Type B pancreatic cell (in vitro differentiated cells): Measurements from ENCODE around the gene TBX20. TPM values are rescaled to one million over a fixed set of nuclear protein-coding genes. Genes with fewer than 3 reads are reported as not detected.

ENCODE experiments used
- DNase-seq: peaks from one replicate; pipeline ENCODE4 v3.0.0; 2021; ENCODE audit warnings: mixed read lengths; ENCODE audit not compliant: unreplicated experiment; ENCODE audit errors: extremely low spot score
- H3K27ac Mint-ChIP-seq: 2 replicates; pipeline ENCODE4 v1.8.0; 2021; ENCODE audit warnings: mild to moderate bottlenecking, mixed read lengths
- H3K27me3 Mint-ChIP-seq: 2 replicates; pipeline ENCODE4 v1.8.0; 2021; ENCODE audit warnings: mixed read lengths
- H3K36me3 Mint-ChIP-seq: 2 replicates; pipeline ENCODE4 v1.8.0; 2021; ENCODE audit warnings: mixed read lengths
- H3K4me1 Mint-ChIP-seq: one replicate; pipeline ENCODE4 v1.8.0; 2021; ENCODE audit warnings: mixed read lengths; ENCODE audit not compliant: unreplicated experiment
- H3K4me3 Mint-ChIP-seq: 2 replicates; pipeline ENCODE4 v1.8.0; 2021; ENCODE audit warnings: mild to moderate bottlenecking, mixed read lengths
- H3K9me3 Mint-ChIP-seq: 2 replicates; pipeline ENCODE4 v1.8.0; 2021; ENCODE audit warnings: mixed read lengths
- total RNA-seq: library from RNA; stranded (reverse); gene quantifications from 2 replicates; pipeline ENCODE4 v1.2.1, GENCODE V29; 2021; ENCODE audit warnings: low replicate concordance
- TF ChIP-seq, protein P1 (sequence below): fragments of 200-600 bp; sonication (generic); conservative IDR thresholded peaks from 2 replicates; pipeline ENCODE4 v1.5.0; 2021; ENCODE audit warnings: antibody characterized with exemption, mild to moderate bottlenecking

Gene TBX20
- total RNA-seq, 1 donor from 2014 or later, result 0.46 TPM

DNA sequence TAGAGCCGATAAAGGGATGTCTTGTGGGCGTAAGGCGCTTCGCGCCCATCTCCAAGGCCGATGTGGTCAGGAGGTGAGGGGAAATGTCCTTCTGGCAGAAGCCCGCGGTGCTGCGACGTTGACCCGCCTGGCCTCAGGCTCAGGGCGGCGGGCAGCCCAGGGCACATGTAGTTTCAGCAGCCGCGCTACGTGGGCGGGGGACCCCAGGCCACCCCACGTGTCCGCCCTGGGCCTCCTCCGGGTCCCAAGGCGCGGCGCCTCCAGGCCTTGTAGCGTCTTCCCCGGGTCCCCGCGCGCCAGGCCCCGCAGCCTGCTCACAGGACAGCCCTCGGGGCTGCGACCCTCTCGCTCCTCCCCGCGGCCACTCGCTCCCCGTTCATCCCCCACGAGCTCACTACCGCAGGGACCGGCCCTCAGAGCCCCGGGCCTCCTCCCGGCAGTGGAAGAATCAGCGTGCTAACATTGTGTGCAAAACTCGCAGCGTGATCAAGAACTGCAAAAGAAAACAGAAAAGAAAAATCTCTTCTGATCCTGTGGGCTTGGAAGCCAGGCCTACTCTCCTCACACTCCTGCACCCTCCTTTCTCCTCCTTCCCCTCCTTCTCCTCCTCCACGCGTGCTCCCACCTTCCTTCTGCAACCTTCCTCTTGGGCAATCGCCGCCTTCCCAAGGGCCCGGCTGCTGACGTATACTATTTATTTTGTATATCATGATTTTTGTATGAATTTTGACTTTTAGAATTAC, 4.4 kb upstream of the TBX20 start:
- DNase-seq, result no peak
- Mint-ChIP-seq H3K4me1 (peaks cover 6% of the 10 kb centered on the region), H3K36me3 (no peaks in the 10 kb centered on the region), H3K27me3 (peaks cover 95% of the 10 kb centered on the region), H3K27ac (no peak overlapping the region), H3K9me3 (no peaks in the 10 kb centered on the region), H3K4me3 (peak overlapping the region; percentile 78)
- TF ChIP-seq, protein P1, sequence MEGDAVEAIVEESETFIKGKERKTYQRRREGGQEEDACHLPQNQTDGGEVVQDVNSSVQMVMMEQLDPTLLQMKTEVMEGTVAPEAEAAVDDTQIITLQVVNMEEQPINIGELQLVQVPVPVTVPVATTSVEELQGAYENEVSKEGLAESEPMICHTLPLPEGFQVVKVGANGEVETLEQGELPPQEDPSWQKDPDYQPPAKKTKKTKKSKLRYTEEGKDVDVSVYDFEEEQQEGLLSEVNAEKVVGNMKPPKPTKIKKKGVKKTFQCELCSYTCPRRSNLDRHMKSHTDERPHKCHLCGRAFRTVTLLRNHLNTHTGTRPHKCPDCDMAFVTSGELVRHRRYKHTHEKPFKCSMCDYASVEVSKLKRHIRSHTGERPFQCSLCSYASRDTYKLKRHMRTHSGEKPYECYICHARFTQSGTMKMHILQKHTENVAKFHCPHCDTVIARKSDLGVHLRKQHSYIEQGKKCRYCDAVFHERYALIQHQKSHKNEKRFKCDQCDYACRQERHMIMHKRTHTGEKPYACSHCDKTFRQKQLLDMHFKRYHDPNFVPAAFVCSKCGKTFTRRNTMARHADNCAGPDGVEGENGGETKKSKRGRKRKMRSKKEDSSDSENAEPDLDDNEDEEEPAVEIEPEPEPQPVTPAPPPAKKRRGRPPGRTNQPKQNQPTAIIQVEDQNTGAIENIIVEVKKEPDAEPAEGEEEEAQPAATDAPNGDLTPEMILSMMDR, result no peak

DNA sequence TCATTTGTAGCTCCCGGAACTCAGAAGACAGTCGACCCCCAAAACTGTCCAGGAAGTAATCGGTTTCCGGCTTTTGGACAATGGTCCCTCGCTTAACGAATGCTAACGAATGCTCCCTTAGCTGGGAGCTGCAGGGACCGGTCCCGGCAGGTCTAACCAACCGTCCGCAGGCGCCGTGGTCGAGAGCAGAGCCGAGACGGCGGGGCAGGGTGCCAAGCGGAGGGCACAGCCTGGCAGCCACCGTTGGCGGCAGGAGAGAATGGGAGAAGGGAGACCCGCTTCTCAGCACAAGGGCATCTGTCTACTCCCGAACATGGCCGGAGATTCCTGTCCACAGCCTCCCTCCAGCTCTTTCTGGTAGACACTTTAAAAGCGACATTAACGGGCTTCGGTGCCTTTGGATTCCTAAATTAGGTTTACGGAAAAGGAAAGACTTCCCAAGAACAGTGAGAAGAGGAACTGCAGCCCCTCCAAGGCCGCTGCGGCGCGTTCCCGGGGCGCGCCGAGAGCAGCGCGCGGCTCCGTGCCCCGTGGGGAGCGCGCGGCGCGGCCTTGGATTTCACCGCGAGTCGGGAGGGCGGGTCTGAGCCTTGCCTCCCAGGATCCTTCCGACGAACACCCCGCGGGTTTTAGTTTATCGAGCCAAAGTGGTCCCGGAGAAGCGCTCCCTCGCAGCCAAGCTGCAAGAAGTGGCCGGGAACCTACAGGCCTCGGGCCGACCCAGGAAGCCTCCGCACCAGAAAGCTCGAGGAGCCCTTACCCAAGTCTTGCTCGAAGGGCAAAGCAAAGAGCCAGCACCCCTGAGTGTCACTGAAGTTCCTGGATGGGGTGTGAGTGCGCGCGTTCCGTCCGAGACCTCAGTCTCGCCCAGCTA, 3.6 kb upstream of the TBX20 start:
- Mint-ChIP-seq H3K4me3 (peak overlapping the region; percentile 72), H3K27ac (peak overlapping the region; percentile 58), H3K27me3 (peaks cover 95% of the 10 kb centered on the region), H3K9me3 (no peaks in the 10 kb centered on the region), H3K36me3 (no peaks in the 10 kb centered on the region), H3K4me1 (peaks cover 10% of the 10 kb centered on the region)
- DNase-seq, result no peak
- TF ChIP-seq, protein P1, result no peak

DNA sequence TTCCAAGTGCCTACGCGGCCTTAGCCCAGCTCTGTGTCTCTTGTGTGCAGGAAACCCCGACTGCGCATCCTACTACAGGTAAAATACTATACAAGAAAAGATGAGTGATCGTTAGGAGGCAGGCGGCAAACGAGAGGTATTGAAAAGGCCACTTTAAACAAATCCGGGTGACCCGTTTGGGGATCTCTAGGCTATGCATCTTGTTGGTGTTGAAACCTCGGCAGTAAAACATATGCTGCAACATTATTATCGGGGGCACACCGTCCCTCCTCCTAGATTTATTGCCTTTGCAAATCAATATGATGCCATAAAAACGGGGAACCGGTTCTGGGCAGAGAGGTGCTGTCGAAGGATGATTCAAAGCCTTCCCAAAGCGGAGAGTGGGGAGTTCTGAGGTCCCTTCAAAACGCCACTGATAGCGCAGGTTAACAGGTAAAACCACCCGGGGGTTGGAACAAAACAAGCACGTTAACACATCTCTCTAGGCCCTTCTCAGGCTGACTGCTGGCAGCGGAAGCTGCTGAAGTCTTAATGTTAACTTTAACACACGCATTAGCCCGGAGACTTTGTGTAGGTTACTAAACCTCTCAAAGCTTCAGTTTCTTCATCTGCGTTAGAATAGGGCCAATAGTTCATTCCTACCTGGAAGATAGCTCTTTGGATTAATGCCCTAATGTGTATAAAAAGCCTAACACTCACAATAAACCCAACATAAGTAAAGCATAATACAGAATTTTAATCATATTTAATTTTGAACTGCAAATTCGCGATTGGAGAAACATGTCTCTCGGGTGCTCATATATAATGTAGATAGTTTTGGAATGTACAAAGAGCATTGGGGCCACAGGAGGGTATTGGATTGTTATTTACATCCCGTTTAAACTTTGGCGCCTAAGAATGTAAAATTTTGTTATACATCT, 2.6 kb upstream of the TBX20 start:
- Mint-ChIP-seq H3K9me3 (no peaks in the 10 kb centered on the region), H3K4me1 (peaks cover 10% of the 10 kb centered on the region), H3K36me3 (no peaks in the 10 kb centered on the region), H3K27me3 (peaks cover 95% of the 10 kb centered on the region), H3K4me3 (peak overlapping the region; percentile 72), H3K27ac (peak overlapping the region; percentile 48)
- TF ChIP-seq, protein P1, result no peak
- DNase-seq, result no peak

DNA sequence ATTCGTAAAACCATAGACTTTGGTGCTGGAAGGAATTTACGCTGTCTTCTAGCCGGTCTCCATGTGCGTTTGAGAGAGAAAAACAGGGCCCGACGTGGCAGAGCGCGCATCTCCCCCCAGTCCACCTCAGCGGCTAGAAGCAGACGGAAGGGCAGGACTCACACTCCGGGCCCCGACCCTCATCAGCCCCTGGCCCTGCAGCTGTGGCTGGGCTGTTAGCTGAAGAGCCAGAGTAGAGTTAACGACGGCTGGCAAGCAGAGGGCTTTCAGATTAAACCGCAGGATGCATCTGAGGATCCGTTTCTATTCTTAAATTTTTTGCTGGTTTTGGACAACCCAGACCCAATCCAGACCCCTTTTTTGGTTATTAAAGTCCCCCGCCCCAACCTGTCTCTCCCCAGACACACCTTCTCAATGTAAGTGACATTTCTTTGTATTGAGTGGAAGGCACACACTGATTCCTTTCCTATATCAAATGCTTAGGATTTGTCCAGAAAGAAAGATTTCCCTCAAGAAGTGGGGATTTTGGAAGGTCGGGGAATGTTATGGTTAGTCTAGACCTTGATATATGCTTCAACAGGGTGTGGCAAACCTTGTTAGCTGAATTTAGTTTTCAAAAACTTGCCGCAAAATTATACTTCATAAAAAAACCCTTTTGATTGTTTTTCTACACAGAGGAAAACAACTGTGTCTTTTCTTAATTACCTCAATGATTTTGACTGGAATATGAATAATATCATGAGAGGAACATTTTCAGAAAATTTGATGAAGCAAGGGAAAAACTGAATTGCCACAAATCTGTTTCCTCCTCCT, 1.7 kb upstream of the TBX20 start:
- H3K27me3 Mint-ChIP-seq, result peaks cover 95% of the 10 kb centered on the region
- H3K36me3 Mint-ChIP-seq, result no peaks in the 10 kb centered on the region
- peak overlapping the region; percentile 48 for H3K27ac Mint-ChIP-seq
- DNase-seq, result no peak
- peaks cover 10% of the 10 kb centered on the region for H3K4me1 Mint-ChIP-seq
- no peaks in the 10 kb centered on the region for H3K9me3 Mint-ChIP-seq
- peak overlapping the region; percentile 58 for H3K4me3 Mint-ChIP-seq
- TF ChIP-seq, protein P1, result no peak
